ENCODE results near the gene CCDC141. TPM values are rescaled to one million over a fixed set of nuclear protein-coding genes. Genes with fewer than 3 reads are reported as not detected.

Gene CCDC141, protein sequence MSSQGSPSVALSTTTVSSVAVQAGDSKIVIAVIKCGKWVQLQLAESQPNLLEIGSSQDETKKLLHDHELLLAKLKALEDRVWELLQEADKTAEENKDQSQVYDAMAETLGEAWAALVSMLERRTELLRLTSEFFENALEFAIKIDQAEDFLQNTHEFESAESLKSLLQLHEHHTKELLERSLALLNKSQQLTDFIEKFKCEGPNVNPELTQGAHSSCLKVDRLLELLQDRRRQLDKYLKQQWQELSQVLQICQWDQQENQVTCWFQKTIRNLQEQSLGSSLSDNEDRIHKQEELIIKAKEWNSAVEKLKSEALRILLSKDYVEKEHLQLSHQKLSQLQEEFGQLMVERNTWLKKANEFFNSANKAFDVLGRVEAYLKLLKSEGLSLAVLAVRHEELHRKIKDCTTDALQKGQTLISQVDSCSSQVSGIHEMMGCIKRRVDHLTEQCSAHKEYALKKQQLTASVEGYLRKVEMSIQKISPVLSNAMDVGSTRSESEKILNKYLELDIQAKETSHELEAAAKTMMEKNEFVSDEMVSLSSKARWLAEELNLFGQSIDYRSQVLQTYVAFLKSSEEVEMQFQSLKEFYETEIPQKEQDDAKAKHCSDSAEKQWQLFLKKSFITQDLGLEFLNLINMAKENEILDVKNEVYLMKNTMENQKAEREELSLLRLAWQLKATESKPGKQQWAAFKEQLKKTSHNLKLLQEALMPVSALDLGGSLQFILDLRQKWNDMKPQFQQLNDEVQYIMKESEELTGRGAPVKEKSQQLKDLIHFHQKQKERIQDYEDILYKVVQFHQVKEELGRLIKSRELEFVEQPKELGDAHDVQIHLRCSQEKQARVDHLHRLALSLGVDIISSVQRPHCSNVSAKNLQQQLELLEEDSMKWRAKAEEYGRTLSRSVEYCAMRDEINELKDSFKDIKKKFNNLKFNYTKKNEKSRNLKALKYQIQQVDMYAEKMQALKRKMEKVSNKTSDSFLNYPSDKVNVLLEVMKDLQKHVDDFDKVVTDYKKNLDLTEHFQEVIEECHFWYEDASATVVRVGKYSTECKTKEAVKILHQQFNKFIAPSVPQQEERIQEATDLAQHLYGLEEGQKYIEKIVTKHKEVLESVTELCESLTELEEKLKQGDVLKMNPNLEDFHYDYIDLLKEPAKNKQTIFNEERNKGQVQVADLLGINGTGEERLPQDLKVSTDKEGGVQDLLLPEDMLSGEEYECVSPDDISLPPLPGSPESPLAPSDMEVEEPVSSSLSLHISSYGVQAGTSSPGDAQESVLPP (N-terminal part only)
- total RNA-seq (2022; extraction: Qiagen RNA extraction) = not detected in 5 replicates

DNA sequence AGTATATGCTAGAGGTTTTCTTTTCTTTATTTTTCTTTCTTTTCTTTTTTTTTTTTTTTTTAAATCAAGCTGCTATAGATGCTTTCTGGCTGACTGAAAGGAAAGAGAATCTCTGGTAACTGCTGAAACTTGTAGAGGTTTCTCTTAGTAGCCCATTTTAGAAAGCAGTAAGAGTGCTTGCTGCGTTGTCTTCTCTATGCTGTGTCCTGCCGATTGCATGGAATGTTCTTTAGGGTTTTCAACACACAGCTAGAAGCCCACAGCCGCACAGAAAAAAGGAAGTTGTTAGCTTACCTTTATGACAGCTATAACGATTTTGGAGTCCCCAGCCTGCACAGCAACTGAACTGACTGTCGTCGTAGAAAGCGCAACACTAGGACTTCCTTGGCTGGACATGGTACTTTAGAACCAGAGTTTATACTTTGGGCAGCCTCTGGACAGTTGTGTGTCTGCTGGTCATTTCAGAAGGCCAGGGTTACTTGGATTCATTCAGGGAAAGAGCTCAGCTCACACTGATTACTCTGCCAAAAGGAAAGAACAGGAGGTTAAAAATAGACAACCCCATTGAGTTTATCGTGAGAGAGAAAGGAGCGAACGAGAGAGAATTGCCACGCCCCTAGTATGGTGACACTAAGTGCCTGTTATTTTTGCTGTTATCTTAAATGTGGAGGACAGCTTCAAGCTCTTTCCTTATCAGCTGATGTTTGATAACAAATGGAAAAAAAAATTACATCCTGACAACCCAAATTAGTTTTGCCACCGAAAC, at the start of gene CCDC141:
CCDC141 (minus strand) TSS at position 592 of the 766 bp plus-strand sequence; CDS start at position 396, 196 bp downstream.

DNA sequence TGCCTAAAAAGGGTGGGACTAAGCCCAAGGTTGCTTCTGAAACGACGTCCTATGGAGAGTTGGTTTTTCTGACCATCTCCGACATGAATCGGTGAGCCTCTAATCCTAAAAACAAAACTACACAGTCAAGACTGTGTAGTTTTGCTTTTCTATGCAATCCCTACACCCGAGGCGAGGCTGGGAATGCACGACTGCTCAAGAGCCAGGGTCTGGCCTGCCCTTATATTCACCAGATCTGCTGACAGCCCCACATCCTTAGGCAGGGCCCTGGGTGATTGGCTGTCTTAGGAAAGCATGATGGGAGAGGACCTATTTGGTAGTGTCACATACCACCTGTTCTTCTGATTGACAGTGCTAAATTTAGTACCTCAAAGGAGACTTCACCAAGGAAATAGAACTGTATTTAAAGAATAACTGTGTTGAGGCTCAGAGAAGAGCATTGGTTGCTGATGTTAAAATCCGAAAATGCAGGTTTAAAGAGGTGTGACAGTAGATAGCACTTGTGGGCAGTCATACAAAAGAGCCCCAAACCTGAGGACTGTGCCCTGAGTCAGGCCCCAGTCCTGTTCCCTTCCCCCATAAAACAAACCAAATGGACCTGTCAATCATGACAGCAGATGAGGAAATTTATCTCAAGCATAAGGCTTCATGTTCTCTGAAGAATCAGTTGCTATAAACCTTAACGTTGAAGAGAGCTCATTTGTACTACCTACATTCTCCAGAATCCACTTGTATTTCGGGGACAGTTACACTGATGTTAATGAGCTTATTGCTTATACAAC, 242.5 kb downstream of the CCDC141 start, which contains the start of gene TTN:
TTN (minus strand) TSS at position 197 of the 782 bp plus-strand sequence. CDS start 2,781 bp downstream, outside the sequence.

Other genes with a start within 250 kb of the CCDC141 start
- under 0.01 to 0.05 TPM (median under 0.01 TPM) in 5 replicates for gene TTN, start 242.7 kb downstream of the CCDC141 start, total RNA-seq (2022; extraction: Qiagen RNA extraction)
- 16.5 to 24.3 TPM (median 23.7 TPM) in 5 replicates for gene SESTD1, start 214.7 kb upstream of the CCDC141 start, total RNA-seq (2022; extraction: Qiagen RNA extraction)

Data from A549 treated with CORT108297 at 1 μM for 4 hours (cell line).